Astrocyte (in vitro differentiated cells and primary cell): Measurements from ENCODE around the gene CALCR. TPM values are rescaled to one million over a fixed set of nuclear protein-coding genes. Genes with fewer than 3 reads are reported as not detected.

Source experiments
- DNase-seq: peaks from one replicate; pipeline ENCODE4 v3.0.0-alpha.2; 2010; ENCODE audit warnings: low read depth
- FAIRE-seq: peaks from 2 replicates; lab custom pipeline; 2011; peaks lifted over from hg19 to GRCh38; lab: Jason Lieb, UNC
- H2AFZ ChIP-seq: 2 replicates; pipeline ENCODE4 v1.6.0; 2012; ENCODE audit warnings: low read depth, low read length, inconsistent platforms
- H3K27ac ChIP-seq: 2 replicates; pipeline ENCODE4 v1.5.1; 2011; ENCODE audit warnings: low read depth, low read length, inconsistent platforms
- H3K27me3 ChIP-seq: 2 replicates; pipeline ENCODE4 v1.6.0; 2011; ENCODE audit warnings: low read length, inconsistent platforms; ENCODE audit not compliant: insufficient read depth
- H3K36me3 ChIP-seq: 2 replicates; pipeline ENCODE4 v1.5.1; 2011; ENCODE audit warnings: low read length, inconsistent platforms; ENCODE audit not compliant: insufficient read depth
- H3K4me1 ChIP-seq: 2 replicates; pipeline ENCODE4 v1.5.1; 2011; ENCODE audit warnings: low read length, inconsistent platforms; ENCODE audit not compliant: insufficient read depth
- H3K4me2 ChIP-seq: 2 replicates; pipeline ENCODE4 v1.6.0; 2012; ENCODE audit warnings: low read length, inconsistent platforms
- H3K4me3 ChIP-seq: 2 replicates; pipeline ENCODE4 v1.5.1; 2011; ENCODE audit warnings: low read depth, mild to moderate bottlenecking, low read length, inconsistent platforms; ENCODE audit not compliant: insufficient read depth
- H3K79me2 ChIP-seq: 2 replicates; pipeline ENCODE4 v1.6.0; 2012; ENCODE audit warnings: mild to moderate bottlenecking, low read length, inconsistent platforms; ENCODE audit not compliant: insufficient read depth
- H3K9ac ChIP-seq: 2 replicates; pipeline ENCODE4 v1.6.0; 2012; ENCODE audit warnings: mild to moderate bottlenecking, low read length, inconsistent platforms
- H3K9me3 ChIP-seq: 2 replicates; pipeline ENCODE4 v1.5.1; 2012; ENCODE audit warnings: low read depth, mild to moderate bottlenecking, low read length, inconsistent platforms; ENCODE audit not compliant: insufficient read depth
- H4K20me1 ChIP-seq: 2 replicates; pipeline ENCODE4 v1.6.0; 2012; ENCODE audit warnings: low read length, inconsistent platforms; ENCODE audit not compliant: insufficient read depth
- H3K27ac Mint-ChIP-seq: one replicate; pipeline ENCODE4 v1.8.0; 2021; ENCODE audit warnings: mild to moderate bottlenecking, mixed read lengths; ENCODE audit not compliant: unreplicated experiment
- H3K27me3 Mint-ChIP-seq: one replicate; pipeline ENCODE4 v1.8.0; 2021; ENCODE audit warnings: low read depth, mixed read lengths; ENCODE audit not compliant: unreplicated experiment
- H3K36me3 Mint-ChIP-seq: one replicate; pipeline ENCODE4 v1.8.0; 2021; ENCODE audit warnings: low read depth, mixed read lengths; ENCODE audit not compliant: unreplicated experiment
- H3K4me1 Mint-ChIP-seq: one replicate; pipeline ENCODE4 v1.8.0; 2021; ENCODE audit warnings: low read depth, mixed read lengths; ENCODE audit not compliant: unreplicated experiment
- H3K4me3 Mint-ChIP-seq: one replicate; pipeline ENCODE4 v1.8.0; 2021; ENCODE audit warnings: mild to moderate bottlenecking, moderate library complexity, mixed read lengths; ENCODE audit not compliant: unreplicated experiment
- H3K9me3 Mint-ChIP-seq: one replicate; pipeline ENCODE4 v1.8.0; 2021; ENCODE audit warnings: mild to moderate bottlenecking, mixed read lengths; ENCODE audit not compliant: unreplicated experiment
- EZH2 ChIP-seq: IDR thresholded peaks from 2 replicates; pipeline ENCODE4 v1.6.1; 2012; ENCODE audit warnings: mild to moderate bottlenecking, low read length, inconsistent platforms; ENCODE audit not compliant: insufficient read depth
- total RNA-seq: library from RNA; stranded (reverse); gene quantifications from 2 replicates; pipeline ENCODE4 v1.2.1, GENCODE V29; 2021
- TF ChIP-seq, protein P1 (sequence below): IDR thresholded peaks from 2 replicates; pipeline ENCODE4 v1.5.1; 2011; ENCODE audit warnings: low read depth, mild to moderate bottlenecking, inconsistent platforms, low read length, moderate library complexity; ENCODE audit not compliant: insufficient read depth

The CALCR gene
- total RNA-seq, 1 donor from 2014 or later: 5.4 TPM

DNA sequence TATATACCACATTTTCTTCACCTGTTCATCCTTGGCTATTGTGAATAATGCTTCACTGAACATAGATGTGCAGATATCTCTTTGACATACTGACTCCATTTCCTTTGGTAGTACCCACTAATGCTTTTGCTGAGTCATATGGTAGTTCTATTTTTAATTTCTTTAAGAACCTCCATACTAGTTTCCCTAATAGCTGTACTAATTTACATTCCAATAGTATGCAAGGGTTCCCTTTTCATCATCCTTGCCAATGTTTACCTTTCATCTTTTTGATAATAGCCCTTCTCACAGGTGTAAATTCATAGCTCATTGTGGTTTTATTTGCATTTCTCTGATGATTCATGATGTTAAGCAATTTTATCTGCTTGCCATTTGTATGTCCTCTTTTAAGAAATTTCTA is 159.9 kb downstream of the CALCR start:
- Mint-ChIP-seq H3K9me3 (no peaks in the 10 kb centered on the region), H3K36me3 (no peaks in the 10 kb centered on the region), H3K4me1 (no peaks in the 10 kb centered on the region), H3K27ac (no peak overlapping the region), H3K4me3 (no peak overlapping the region), H3K27me3 (no peaks in the 10 kb centered on the region)
- Histone ChIP-seq H4K20me1 (no peaks in the 10 kb centered on the region), H3K9me3 (no peaks in the 10 kb centered on the region), H2AFZ (no peak overlapping the region), H3K36me3 (no peaks in the 10 kb centered on the region), H3K27me3 (no peaks in the 10 kb centered on the region), H3K79me2 (no peaks in the 10 kb centered on the region), H3K4me1 (no peaks in the 10 kb centered on the region), H3K9ac (no peak overlapping the region), H3K27ac (no peak overlapping the region), H3K4me3 (no peak overlapping the region), H3K4me2 (no peak overlapping the region)
- FAIRE-seq: no peak
- no peak for DNase-seq
- TF ChIP-seq EZH2: no peak
- TF ChIP-seq, protein P1, sequence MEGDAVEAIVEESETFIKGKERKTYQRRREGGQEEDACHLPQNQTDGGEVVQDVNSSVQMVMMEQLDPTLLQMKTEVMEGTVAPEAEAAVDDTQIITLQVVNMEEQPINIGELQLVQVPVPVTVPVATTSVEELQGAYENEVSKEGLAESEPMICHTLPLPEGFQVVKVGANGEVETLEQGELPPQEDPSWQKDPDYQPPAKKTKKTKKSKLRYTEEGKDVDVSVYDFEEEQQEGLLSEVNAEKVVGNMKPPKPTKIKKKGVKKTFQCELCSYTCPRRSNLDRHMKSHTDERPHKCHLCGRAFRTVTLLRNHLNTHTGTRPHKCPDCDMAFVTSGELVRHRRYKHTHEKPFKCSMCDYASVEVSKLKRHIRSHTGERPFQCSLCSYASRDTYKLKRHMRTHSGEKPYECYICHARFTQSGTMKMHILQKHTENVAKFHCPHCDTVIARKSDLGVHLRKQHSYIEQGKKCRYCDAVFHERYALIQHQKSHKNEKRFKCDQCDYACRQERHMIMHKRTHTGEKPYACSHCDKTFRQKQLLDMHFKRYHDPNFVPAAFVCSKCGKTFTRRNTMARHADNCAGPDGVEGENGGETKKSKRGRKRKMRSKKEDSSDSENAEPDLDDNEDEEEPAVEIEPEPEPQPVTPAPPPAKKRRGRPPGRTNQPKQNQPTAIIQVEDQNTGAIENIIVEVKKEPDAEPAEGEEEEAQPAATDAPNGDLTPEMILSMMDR: no peak

DNA sequence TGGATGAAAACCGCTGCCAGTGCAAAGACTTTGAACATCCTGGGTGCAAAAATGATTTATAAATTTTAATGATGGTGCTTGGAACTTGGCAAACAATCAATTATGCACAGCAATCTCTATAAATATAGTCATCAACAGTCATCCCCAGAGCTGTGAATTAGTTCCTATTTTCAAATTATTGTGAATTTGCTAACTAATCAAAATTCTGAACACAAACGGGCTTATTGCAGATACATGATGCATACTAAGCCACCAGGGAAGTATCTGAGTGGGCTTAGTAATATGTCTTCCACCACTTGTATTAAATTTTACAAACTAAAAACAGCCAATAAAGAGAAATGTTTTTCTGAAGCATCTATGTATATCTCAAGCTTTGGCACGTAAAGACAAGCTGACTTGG is 165.2 kb downstream of the CALCR start:
- TF ChIP-seq, protein P1: no peak
- TF ChIP-seq EZH2: no peak
- Histone ChIP-seq H3K4me3 (no peak overlapping the region), H3K27ac (no peak overlapping the region), H3K4me1 (no peaks in the 10 kb centered on the region), H3K4me2 (no peak overlapping the region), H3K9ac (no peak overlapping the region), H3K36me3 (no peaks in the 10 kb centered on the region), H3K27me3 (no peaks in the 10 kb centered on the region), H4K20me1 (no peaks in the 10 kb centered on the region), H3K79me2 (no peaks in the 10 kb centered on the region), H2AFZ (no peak overlapping the region), H3K9me3 (no peaks in the 10 kb centered on the region)
- FAIRE-seq (no peak), DNase-seq (no peak)
- Mint-ChIP-seq H3K27me3 (no peaks in the 10 kb centered on the region), H3K9me3 (peaks cover 16% of the 10 kb centered on the region), H3K4me1 (no peaks in the 10 kb centered on the region), H3K4me3 (no peak overlapping the region), H3K36me3 (no peaks in the 10 kb centered on the region), H3K27ac (no peak overlapping the region)

DNA sequence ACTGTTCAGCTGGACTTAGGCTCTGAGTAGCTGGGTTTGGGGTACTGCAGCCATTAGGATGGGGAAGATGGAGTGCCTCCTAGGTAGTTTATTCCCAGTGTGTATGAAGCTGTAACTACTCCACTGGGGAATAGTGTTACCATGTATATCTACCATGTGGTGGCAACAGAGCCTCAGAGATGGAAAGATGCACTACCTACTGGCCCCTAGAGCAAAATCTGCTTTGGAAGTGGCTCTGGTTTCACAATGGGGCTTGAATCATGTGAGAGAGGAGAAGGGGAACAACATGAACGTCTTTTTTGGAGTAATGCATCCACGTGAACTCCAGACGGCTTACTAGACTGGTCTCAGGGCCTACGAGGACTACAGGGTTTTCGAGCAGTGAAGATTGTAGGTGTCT is 167.3 kb downstream of the CALCR start:
- no peaks in the 10 kb centered on the region for H3K36me3 ChIP-seq
- H3K27ac Mint-ChIP-seq: no peak overlapping the region

More for the DNA sequence above, 167.3 kb downstream of the CALCR start:
- FAIRE-seq (no peak), DNase-seq (no peak)
- Mint-ChIP-seq H3K27me3 (no peaks in the 10 kb centered on the region), H3K36me3 (no peaks in the 10 kb centered on the region), H3K4me3 (no peak overlapping the region), H3K9me3 (peaks cover 21% of the 10 kb centered on the region), H3K4me1 (peaks cover 3% of the 10 kb centered on the region)
- no peak for TF ChIP-seq EZH2
- TF ChIP-seq, protein P1: no peak
- H3K9me3 ChIP-seq: no peaks in the 10 kb centered on the region
- H3K4me2 ChIP-seq: no peak overlapping the region
- H3K4me3 ChIP-seq: no peak overlapping the region
- no peaks in the 10 kb centered on the region for H3K4me1 ChIP-seq
- no peak overlapping the region for H3K27ac ChIP-seq
- no peaks in the 10 kb centered on the region for H3K27me3 ChIP-seq
- no peaks in the 10 kb centered on the region for H3K79me2 ChIP-seq
- no peaks in the 10 kb centered on the region for H4K20me1 ChIP-seq
- no peak overlapping the region for H2AFZ ChIP-seq
- H3K9ac ChIP-seq: no peak overlapping the region
